Smooth muscle cell (in vitro differentiated cells): ENCODE data around the gene NF2. TPM values are rescaled to one million over a fixed set of nuclear protein-coding genes. Genes with fewer than 3 reads are reported as not detected.

Experiments used
- DNase-seq: peaks from one replicate; lab custom pipeline; 2025; ENCODE audit not compliant: unreplicated experiment; lab: John Stamatoyannopoulos, UW
- H2AFZ ChIP-seq: fragments of 200-600 bp; sonication (generic); 2 replicates; pipeline ENCODE4 v1.6.0; 2016; ENCODE audit warnings: antibody characterized with exemption, low read depth, mild to moderate bottlenecking
- H3F3A ChIP-seq: fragments of 200-600 bp; sonication (generic); 2 replicates; pipeline ENCODE4 v1.6.0; 2017; ENCODE audit warnings: antibody characterized with exemption, low read depth
- H3K27ac ChIP-seq: fragments of 200-600 bp; sonication (generic); 2 replicates; pipeline ENCODE4 v1.5.1; 2016; ENCODE audit warnings: low read depth, mild to moderate bottlenecking
- H3K27me3 ChIP-seq: fragments of 200-600 bp; sonication (generic); 2 replicates; pipeline ENCODE4 v1.6.1; 2016; ENCODE audit warnings: low read depth, mild to moderate bottlenecking
- H3K36me3 ChIP-seq: fragments of 200-600 bp; sonication (generic); 2 replicates; pipeline ENCODE4 v1.5.1; 2016; ENCODE audit warnings: low read depth
- H3K4me1 ChIP-seq: fragments of 200-600 bp; sonication (generic); 2 replicates; pipeline ENCODE4 v1.5.1; 2016; ENCODE audit warnings: low read depth
- H3K4me2 ChIP-seq: fragments of 200-600 bp; sonication (generic); 2 replicates; pipeline ENCODE4 v1.6.0; 2016; ENCODE audit warnings: mild to moderate bottlenecking
- H3K4me3 ChIP-seq: fragments of 200-600 bp; sonication (generic); 2 replicates; pipeline ENCODE4 v1.5.1; 2016; ENCODE audit warnings: mild to moderate bottlenecking
- H3K79me2 ChIP-seq: fragments of 200-600 bp; sonication (generic); 2 replicates; pipeline ENCODE4 v1.6.0; 2016; ENCODE audit warnings: low read depth, mild to moderate bottlenecking
- H3K9ac ChIP-seq: fragments of 200-600 bp; sonication (generic); 2 replicates; pipeline ENCODE4 v1.6.0; 2016; ENCODE audit warnings: low read depth
- H3K9me3 ChIP-seq: fragments of 200-600 bp; sonication (generic); replicated peaks from 2 replicates; pipeline ENCODE4 v1.5.1; 2016; ENCODE audit warnings: low read depth
- H4K20me1 ChIP-seq: fragments of 200-600 bp; sonication (generic); 2 replicates; pipeline ENCODE4 v1.6.0; 2016; ENCODE audit warnings: low read depth
- WGBS: methylation state at CpG from one replicate; pipeline ENCODE4 v1.1.7; 2016; ENCODE audit warnings: low lambda C conversion rate; 5-methylcytosine and 5-hydroxymethylcytosine counted together
- polyA plus RNA-seq: library from polyadenylated mRNA; unstranded; fragments of >200 nt; fragmentation: Nextera tagmentation; extraction: Ambion mirVana; gene quantifications from 2 replicates; pipeline ENCODE4 v1.2.1, GENCODE V29; 2016
- total RNA-seq: library from RNA; depleted of rRNA; stranded (reverse); fragments of >200 nt; gene quantifications from 2 replicates; pipeline ENCODE4 v1.2.3, GENCODE V29; 2014
- TF ChIP-seq, protein P1 (sequence below): fragments of 200-600 bp; sonication (generic); IDR thresholded peaks from 2 replicates; pipeline ENCODE4 v1.5.1; 2017; ENCODE audit warnings: borderline replicate concordance, mild to moderate bottlenecking, antibody characterized with exemption; ENCODE audit not compliant: insufficient read depth, poor library complexity, severe bottlenecking

The NF2 gene
- total and polyA plus RNA-seq, 2 experiments from 2014 or later: 21.5 to 21.7 TPM

DNA sequence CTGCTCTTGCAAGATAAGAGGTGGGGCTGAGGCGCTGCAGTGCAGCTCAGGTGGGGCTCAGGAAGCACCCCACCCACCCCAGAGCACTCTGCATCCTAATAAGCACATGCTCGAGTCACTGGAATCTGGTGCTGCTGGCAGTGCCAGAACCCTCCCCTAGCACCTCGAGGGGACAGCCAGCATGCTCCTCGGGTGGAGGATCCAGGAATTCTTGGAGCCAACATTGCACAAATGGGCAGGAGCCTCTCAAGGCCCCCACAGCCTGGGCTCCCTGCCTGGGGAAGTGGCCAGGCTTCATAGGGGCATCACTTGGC is 88.9 kb downstream of the NF2 start:
- Histone ChIP-seq H3K9ac (no peak overlapping the region), H4K20me1 (peaks cover 29% of the 10 kb centered on the region), H3F3A (no peaks in the 10 kb centered on the region), H3K4me1 (peaks cover 25% of the 10 kb centered on the region), H2AFZ (no peak overlapping the region), H3K27me3 (no peaks in the 10 kb centered on the region), H3K4me2 (no peak overlapping the region), H3K36me3 (no peaks in the 10 kb centered on the region), H3K79me2 (no peaks in the 10 kb centered on the region), H3K27ac (no peak overlapping the region), H3K9me3 (no peaks in the 10 kb centered on the region), H3K4me3 (no peak overlapping the region)
- no peak for DNase-seq
- TF ChIP-seq, protein P1, sequence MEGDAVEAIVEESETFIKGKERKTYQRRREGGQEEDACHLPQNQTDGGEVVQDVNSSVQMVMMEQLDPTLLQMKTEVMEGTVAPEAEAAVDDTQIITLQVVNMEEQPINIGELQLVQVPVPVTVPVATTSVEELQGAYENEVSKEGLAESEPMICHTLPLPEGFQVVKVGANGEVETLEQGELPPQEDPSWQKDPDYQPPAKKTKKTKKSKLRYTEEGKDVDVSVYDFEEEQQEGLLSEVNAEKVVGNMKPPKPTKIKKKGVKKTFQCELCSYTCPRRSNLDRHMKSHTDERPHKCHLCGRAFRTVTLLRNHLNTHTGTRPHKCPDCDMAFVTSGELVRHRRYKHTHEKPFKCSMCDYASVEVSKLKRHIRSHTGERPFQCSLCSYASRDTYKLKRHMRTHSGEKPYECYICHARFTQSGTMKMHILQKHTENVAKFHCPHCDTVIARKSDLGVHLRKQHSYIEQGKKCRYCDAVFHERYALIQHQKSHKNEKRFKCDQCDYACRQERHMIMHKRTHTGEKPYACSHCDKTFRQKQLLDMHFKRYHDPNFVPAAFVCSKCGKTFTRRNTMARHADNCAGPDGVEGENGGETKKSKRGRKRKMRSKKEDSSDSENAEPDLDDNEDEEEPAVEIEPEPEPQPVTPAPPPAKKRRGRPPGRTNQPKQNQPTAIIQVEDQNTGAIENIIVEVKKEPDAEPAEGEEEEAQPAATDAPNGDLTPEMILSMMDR: no peak
- WGBS: 67% methylated on average over 4 of the region's 4 CpGs

DNA sequence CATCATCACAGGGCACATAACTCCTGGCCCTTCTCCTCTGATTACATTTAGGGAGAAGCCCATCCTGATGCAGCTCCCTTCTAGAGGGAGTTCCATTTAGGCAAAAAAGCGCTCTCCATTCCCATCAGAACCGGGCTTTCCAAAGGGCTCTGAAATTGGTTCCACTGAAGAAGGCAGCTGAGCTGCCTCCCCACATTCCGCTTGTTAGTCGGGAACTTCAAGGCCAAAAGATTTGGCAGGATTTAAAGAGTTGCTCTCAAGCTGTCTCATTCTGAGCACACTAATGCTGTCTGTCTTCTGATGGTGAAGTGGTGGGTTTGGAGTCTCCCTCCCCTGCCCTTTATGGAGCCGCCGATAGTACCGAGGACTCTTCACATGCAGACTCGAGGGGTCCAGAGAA is 89.7 kb downstream of the NF2 start:
- Histone ChIP-seq H4K20me1 (peaks cover 29% of the 10 kb centered on the region), H3K9me3 (no peaks in the 10 kb centered on the region), H3K4me3 (no peak overlapping the region), H3K27me3 (no peaks in the 10 kb centered on the region), H3K27ac (no peak overlapping the region), H2AFZ (no peak overlapping the region), H3K4me2 (no peak overlapping the region), H3K36me3 (no peaks in the 10 kb centered on the region), H3F3A (no peaks in the 10 kb centered on the region), H3K4me1 (peaks cover 25% of the 10 kb centered on the region), H3K9ac (no peak overlapping the region), H3K79me2 (no peaks in the 10 kb centered on the region)
- TF ChIP-seq, protein P1: no peak
- 94% methylated on average over 8 of the region's 8 CpGs for WGBS
- no peak for DNase-seq

DNA sequence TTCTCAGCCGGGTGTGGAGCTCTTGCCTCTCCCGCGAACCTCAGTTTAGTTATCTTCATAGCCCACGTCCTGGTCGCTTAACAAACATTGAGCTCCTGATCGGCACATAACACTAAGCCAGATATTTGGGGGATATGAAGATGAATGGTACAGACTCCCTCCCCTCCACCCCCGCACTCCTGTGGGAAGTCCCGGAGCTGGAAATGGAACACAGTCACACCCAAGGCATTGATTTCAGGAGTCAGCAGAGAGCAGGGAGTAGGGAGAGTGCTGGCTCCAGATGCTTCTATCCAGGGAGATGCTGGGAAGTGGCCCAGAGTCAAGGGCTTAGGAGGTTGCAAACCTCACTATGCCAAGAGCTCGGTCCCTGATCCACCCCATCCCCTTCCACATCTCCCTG is 90.2 kb downstream of the NF2 start:
- H4K20me1 ChIP-seq: peaks cover 29% of the 10 kb centered on the region
- H3K27ac ChIP-seq: no peak overlapping the region
- no peak overlapping the region for H2AFZ ChIP-seq
- no peak for DNase-seq
- no peak overlapping the region for H3K4me3 ChIP-seq
- WGBS: 86% methylated on average over 9 of the region's 9 CpGs
- no peaks in the 10 kb centered on the region for H3K9me3 ChIP-seq
- H3K4me1 ChIP-seq: peaks cover 25% of the 10 kb centered on the region
- TF ChIP-seq, protein P1: no peak
- no peaks in the 10 kb centered on the region for H3F3A ChIP-seq
- H3K9ac ChIP-seq: no peak overlapping the region
- no peaks in the 10 kb centered on the region for H3K36me3 ChIP-seq
- no peak overlapping the region for H3K4me2 ChIP-seq
- H3K79me2 ChIP-seq: no peaks in the 10 kb centered on the region
- no peaks in the 10 kb centered on the region for H3K27me3 ChIP-seq

DNA sequence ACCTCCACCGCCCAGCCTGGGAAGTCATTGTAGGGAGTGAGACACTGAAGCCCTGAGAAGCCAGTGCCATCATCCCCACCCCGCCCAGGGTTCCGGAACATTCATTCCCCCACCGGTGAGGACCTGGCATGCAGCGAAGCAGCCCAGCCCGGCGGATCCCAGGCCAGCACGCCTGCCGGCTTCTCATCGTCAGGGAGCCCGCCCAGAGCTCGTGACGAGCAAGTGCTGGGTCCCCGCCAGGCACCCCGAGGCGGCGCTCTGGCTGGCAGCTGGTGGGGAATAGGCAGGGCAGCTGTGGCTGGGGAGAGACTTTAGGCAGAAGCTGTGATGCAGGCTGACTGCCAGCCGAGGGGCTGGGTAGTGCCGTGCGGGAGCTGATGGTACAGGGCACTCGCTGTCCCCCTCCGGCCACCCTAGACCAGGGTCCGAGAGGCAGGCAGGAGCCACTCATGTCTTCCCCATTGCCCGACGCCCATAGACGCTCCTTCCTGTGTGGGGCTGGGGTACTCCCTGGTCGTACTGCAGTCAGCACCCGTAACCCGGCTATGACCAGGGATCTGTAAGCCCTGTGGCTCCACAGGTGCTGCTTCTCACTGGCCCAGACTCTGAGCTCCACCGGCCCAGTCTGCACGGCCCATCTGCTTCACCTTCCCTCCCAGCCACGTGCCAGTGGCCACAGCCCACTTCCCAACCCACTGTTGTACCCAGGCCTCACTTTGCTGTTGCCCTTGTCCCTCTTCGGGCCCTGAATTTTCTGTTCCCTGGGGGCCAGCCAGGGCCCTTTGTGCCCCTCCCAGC is 91.9 kb downstream of the NF2 start:
- DNase-seq: no peak
- Histone ChIP-seq H4K20me1 (peaks cover 18% of the 10 kb centered on the region), H3K9me3 (no peaks in the 10 kb centered on the region), H3K4me2 (no peak overlapping the region), H3K4me1 (peaks cover 13% of the 10 kb centered on the region), H3K27me3 (peaks cover 4% of the 10 kb centered on the region), H3K36me3 (no peaks in the 10 kb centered on the region), H3K9ac (no peak overlapping the region), H3K79me2 (no peaks in the 10 kb centered on the region), H3K27ac (no peak overlapping the region), H3F3A (no peaks in the 10 kb centered on the region), H3K4me3 (no peak overlapping the region), H2AFZ (no peak overlapping the region)
- TF ChIP-seq, protein P1: no peak
- 98% methylated on average over 33 of the region's 33 CpGs for WGBS
